HEK293 (cell line): ENCODE measurements around the gene SLC39A11.

Experiments
- CTCF ChIA-PET: fragments of 350-600 bp; formaldehyde crosslinking; extraction: SDS; loops from one replicate; lab custom pipeline; 2021; ENCODE audit warnings: antibody characterized with exemption; lab: Yijun Ruan, JAX
- POLR2A ChIA-PET: fragments of 300-600 bp; formaldehyde crosslinking; extraction: SDS; loops from one replicate; lab custom pipeline; 2020; ENCODE audit warnings: antibody characterized with exemption, inconsistent platforms; lab: Yijun Ruan, JAX
- H3K27ac ChIP-seq: fragments of 200-500 bp; sonication (Bioruptor generic); 2 replicates; pipeline ENCODE4 v1.5.1; 2014; ENCODE audit warnings: low read depth, low read length, control low read depth, inconsistent platforms; ENCODE audit errors: extremely low read depth
- H3K36me3 ChIP-seq, 2 experiments: fragments of 200-500 bp in 1 of 2; sonication (Bioruptor generic) in 1 of 2; 1 replicate in 1 of 2; 2 replicates in 1 of 2; pipeline ENCODE4 v1.5.1; 2014 to 2017; ENCODE audit warnings: inconsistent platforms in 2 of 2, low read length in 2 of 2; ENCODE audit not compliant: control insufficient read depth in 2 of 2, insufficient read depth in 1 of 2
- H3K4me1 ChIP-seq: fragments of 200-500 bp; sonication (Bioruptor generic); 2 replicates; pipeline ENCODE4 v1.5.1; 2014; ENCODE audit warnings: mild to moderate bottlenecking, low read length, inconsistent platforms; ENCODE audit not compliant: control insufficient read depth, insufficient read depth
- H3K4me3 ChIP-seq: 2 replicates; pipeline ENCODE4 v1.5.1; 2011; ENCODE audit warnings: low read depth, mild to moderate bottlenecking, control low read depth, low read length, moderate library complexity
- H3K9me3 ChIP-seq: fragments of 200-500 bp; sonication (Bioruptor generic); 2 replicates; pipeline ENCODE4 v1.5.1; 2014; ENCODE audit warnings: low read depth, low read length, inconsistent platforms; ENCODE audit not compliant: control insufficient read depth, insufficient read depth
- GLI2 ChIP-seq: fragments of 450-650 bp; formaldehyde crosslinking; IDR thresholded peaks from 2 replicates; pipeline ENCODE4; 2017; ENCODE audit warnings: missing biosample characterization, missing genetic modification characterization, low read depth, borderline replicate concordance
- KLF16 ChIP-seq: fragments of 450-650 bp; formaldehyde crosslinking; IDR thresholded peaks from 2 replicates; pipeline ENCODE4 v1.5.1; 2017; ENCODE audit warnings: missing biosample characterization, missing genetic modification characterization
- KLF9 ChIP-seq: fragments of 450-650 bp; formaldehyde crosslinking; IDR thresholded peaks from 2 replicates; pipeline ENCODE4 v1.5.1; 2016; ENCODE audit warnings: missing biosample characterization, missing genetic modification characterization, low read depth
- PRDM10 ChIP-seq: fragments of 450-650 bp; formaldehyde crosslinking; IDR thresholded peaks from 2 replicates; pipeline ENCODE4 v1.5.1; 2016; ENCODE audit warnings: missing biosample characterization, missing genetic modification characterization
- ZBTB17 ChIP-seq: fragments of 450-650 bp; formaldehyde crosslinking; IDR thresholded peaks from 2 replicates; pipeline ENCODE4 v1.5.1; 2016; ENCODE audit warnings: missing biosample characterization, missing genetic modification characterization
- ZBTB20 ChIP-seq: fragments of 450-650 bp; formaldehyde crosslinking; IDR thresholded peaks from 2 replicates; pipeline ENCODE4 v1.5.1; 2016; ENCODE audit warnings: missing biosample characterization, missing genetic modification characterization
- ZFP41 ChIP-seq: fragments of 450-650 bp; formaldehyde crosslinking; IDR thresholded peaks from 2 replicates; pipeline ENCODE4 v1.5.1; 2016; ENCODE audit warnings: missing biosample characterization, missing genetic modification characterization, borderline replicate concordance
- ZIC2 ChIP-seq: fragments of 450-650 bp; formaldehyde crosslinking; IDR thresholded peaks from 2 replicates; pipeline ENCODE4 v1.5.1; 2016; ENCODE audit warnings: missing biosample characterization, missing genetic modification characterization
- ZNF202 ChIP-seq: fragments of 450-650 bp; formaldehyde crosslinking; IDR thresholded peaks from 2 replicates; pipeline ENCODE4 v1.5.1; 2016; ENCODE audit warnings: missing biosample characterization, missing genetic modification characterization, borderline replicate concordance
- ZNF221 ChIP-seq: fragments of 450-650 bp; formaldehyde crosslinking; IDR thresholded peaks from 2 replicates; pipeline ENCODE4 v1.5.1; 2017; ENCODE audit warnings: missing biosample characterization, missing genetic modification characterization, borderline replicate concordance
- ZNF292 ChIP-seq: fragments of 450-650 bp; formaldehyde crosslinking; IDR thresholded peaks from 2 replicates; pipeline ENCODE4 v1.5.1; 2016; ENCODE audit warnings: low read depth, missing biosample characterization, missing genetic modification characterization, borderline replicate concordance
- ZNF404 ChIP-seq: fragments of 450-650 bp; formaldehyde crosslinking; IDR thresholded peaks from 2 replicates; pipeline ENCODE4 v1.5.1; 2017; ENCODE audit warnings: missing biosample characterization, missing genetic modification characterization
- ZNF423 ChIP-seq: fragments of 450-650 bp; formaldehyde crosslinking; IDR thresholded peaks from 2 replicates; pipeline ENCODE4 v1.5.1; 2016; ENCODE audit warnings: missing biosample characterization, missing genetic modification characterization
- ZNF670 ChIP-seq: fragments of 450-650 bp; formaldehyde crosslinking; IDR thresholded peaks from 2 replicates; pipeline ENCODE4 v1.5.1; 2016; ENCODE audit warnings: missing biosample characterization, missing genetic modification characterization, low read depth
- ZNF747 ChIP-seq: fragments of 450-650 bp; formaldehyde crosslinking; IDR thresholded peaks from 2 replicates; pipeline ENCODE4 v1.5.1; 2016; ENCODE audit warnings: missing biosample characterization, missing genetic modification characterization
- ZNF776 ChIP-seq: fragments of 450-650 bp; formaldehyde crosslinking; IDR thresholded peaks from 2 replicates; pipeline ENCODE4 v1.5.0; 2017; ENCODE audit warnings: missing biosample characterization, missing genetic modification characterization, borderline replicate concordance
- ZNF791 ChIP-seq: fragments of 450-650 bp; formaldehyde crosslinking; IDR thresholded peaks from 2 replicates; pipeline ENCODE4 v1.5.1; 2016; ENCODE audit warnings: missing biosample characterization, missing genetic modification characterization
- TF ChIP-seq, protein P1 (sequence below): fragments of 450-650 bp; IDR thresholded peaks from 2 replicates; pipeline ENCODE4 v1.5.1; 2018; ENCODE audit warnings: missing biosample characterization, missing genetic modification characterization
- TF ChIP-seq, protein P2 (sequence below): fragments of 450-650 bp; formaldehyde crosslinking; IDR thresholded peaks from 2 replicates; pipeline ENCODE4 v1.5.0; 2017; ENCODE audit warnings: missing biosample characterization, missing genetic modification characterization, borderline replicate concordance

SLC39A11 gene

DNA sequence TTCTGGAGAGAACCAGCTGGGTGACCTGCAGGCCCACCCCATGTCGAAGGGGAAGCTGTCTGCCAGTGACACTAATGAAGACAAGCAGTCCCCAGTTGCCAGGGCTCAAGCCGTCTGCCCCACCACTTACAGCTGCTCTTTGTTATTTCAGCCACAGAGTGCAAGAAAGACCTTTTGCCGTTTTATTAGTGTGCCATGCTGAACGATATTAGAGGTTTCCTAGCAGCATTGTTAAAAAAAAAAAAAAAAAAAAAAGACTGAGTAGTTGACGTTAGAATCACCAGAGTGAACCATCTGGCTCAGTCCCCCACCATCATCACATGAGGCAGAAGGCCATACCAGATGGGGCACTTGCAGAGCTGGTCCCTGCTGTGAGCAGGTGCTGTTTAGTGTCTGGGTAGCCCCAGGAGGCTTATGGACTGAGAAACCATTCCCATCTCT lies 26.5 kb upstream of the SLC39A11 start:
- TF ChIP-seq ZNF776 (tag by site-specific recombination) (no peak), ZNF747 (tag by site-specific recombination) (no peak), ZIC2 (tag by site-specific recombination) (peak; percentile 88), ZNF404 (tag by site-specific recombination) (no peak)
- CTCF ChIA-PET, result no interaction called here
- H3K9me3 ChIP-seq, result no peaks in the 10 kb centered on the region
- H3K4me1 ChIP-seq, result no peaks in the 10 kb centered on the region
- H3K36me3 ChIP-seq, result no peaks in the 10 kb centered on the region
- POLR2A ChIA-PET, result no interaction called here
- H3K4me3 ChIP-seq, result no peak overlapping the region
- H3K27ac ChIP-seq, result no peak overlapping the region

- CTCF ChIA-PET, result interaction anchor here (1.6 kb wide), 1 partner anchor 38 kb away, joined by 3 read pairs; no protein-coding TSS in a partner anchor
Measured at GRCh38 chr17:73118139-73118538, 25.7 kb upstream of the SLC39A11 start.

DNA sequence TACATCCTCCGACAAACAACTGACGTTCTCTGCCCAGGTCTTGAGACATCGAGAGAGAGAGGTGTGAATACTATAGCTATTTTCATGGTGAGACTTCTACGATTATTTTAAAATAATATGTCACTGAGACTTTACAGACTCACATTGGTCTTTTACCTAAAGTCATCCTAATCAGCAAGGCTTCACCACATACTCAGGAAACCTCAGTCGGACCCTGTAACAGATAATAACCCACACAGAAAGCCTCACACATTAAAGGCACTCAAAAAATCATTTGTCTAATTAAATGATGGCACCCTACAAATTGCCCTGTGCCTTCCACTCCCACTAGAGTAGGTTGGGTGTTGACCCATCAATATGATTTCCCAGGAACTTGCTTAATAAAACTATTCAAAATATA lies 19.8 kb upstream of the SLC39A11 start:
- H3K9me3 ChIP-seq, result no peaks in the 10 kb centered on the region
- H3K4me3 ChIP-seq, result no peak overlapping the region
- no peak for TF ChIP-seq ZNF423 (tag by site-specific recombination)
- TF ChIP-seq, protein P1, sequence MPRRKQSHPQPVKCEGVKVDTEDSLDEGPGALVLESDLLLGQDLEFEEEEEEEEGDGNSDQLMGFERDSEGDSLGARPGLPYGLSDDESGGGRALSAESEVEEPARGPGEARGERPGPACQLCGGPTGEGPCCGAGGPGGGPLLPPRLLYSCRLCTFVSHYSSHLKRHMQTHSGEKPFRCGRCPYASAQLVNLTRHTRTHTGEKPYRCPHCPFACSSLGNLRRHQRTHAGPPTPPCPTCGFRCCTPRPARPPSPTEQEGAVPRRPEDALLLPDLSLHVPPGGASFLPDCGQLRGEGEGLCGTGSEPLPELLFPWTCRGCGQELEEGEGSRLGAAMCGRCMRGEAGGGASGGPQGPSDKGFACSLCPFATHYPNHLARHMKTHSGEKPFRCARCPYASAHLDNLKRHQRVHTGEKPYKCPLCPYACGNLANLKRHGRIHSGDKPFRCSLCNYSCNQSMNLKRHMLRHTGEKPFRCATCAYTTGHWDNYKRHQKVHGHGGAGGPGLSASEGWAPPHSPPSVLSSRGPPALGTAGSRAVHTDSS (tag by site-specific recombination), result no peak
- no peak for TF ChIP-seq KLF16 (tag by site-specific recombination)
- TF ChIP-seq, protein P2, sequence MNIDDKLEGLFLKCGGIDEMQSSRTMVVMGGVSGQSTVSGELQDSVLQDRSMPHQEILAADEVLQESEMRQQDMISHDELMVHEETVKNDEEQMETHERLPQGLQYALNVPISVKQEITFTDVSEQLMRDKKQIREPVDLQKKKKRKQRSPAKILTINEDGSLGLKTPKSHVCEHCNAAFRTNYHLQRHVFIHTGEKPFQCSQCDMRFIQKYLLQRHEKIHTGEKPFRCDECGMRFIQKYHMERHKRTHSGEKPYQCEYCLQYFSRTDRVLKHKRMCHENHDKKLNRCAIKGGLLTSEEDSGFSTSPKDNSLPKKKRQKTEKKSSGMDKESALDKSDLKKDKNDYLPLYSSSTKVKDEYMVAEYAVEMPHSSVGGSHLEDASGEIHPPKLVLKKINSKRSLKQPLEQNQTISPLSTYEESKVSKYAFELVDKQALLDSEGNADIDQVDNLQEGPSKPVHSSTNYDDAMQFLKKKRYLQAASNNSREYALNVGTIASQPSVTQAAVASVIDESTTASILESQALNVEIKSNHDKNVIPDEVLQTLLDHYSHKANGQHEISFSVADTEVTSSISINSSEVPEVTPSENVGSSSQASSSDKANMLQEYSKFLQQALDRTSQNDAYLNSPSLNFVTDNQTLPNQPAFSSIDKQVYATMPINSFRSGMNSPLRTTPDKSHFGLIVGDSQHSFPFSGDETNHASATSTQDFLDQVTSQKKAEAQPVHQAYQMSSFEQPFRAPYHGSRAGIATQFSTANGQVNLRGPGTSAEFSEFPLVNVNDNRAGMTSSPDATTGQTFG (tag by site-specific recombination), result no peak
- no peak for TF ChIP-seq PRDM10 (tag by site-specific recombination)
- TF ChIP-seq ZFP41 (tag by site-specific recombination), result no peak
- TF ChIP-seq ZNF404 (tag by site-specific recombination), result no peak
- no peak for TF ChIP-seq ZNF791 (tag by site-specific recombination)
- H3K4me1 ChIP-seq, result no peaks in the 10 kb centered on the region
- H3K36me3 ChIP-seq, result no peaks in the 10 kb centered on the region
- H3K27ac ChIP-seq, result no peak overlapping the region
- CTCF ChIA-PET, result interaction anchor here (1.2 kb wide), 1 partner anchor 126 kb away, joined by 3 read pairs; no protein-coding TSS in a partner anchor
- POLR2A ChIA-PET, result no interaction called here

More at GRCh38 chr17:73118139-73118538, 25.7 kb upstream of the SLC39A11 start:
- TF ChIP-seq ZNF292 (tag by site-specific recombination), result no peak
- no peak for TF ChIP-seq ZBTB17
- no peak for TF ChIP-seq ZNF202 (tag by site-specific recombination)
- no peak for TF ChIP-seq ZNF221
- no peak for TF ChIP-seq KLF9 (tag by site-specific recombination)
- TF ChIP-seq GLI2, result no peak
- no peak for TF ChIP-seq ZBTB20 (tag by site-specific recombination)
- no peak for TF ChIP-seq ZNF670 (tag by site-specific recombination)
- no peak for TF ChIP-seq PRDM10 (tag by site-specific recombination)
- Histone ChIP-seq H3K27ac (no peak overlapping the region), H3K4me1 (no peaks in the 10 kb centered on the region), H3K36me3 (no peaks in the 10 kb centered on the region), H3K9me3 (no peaks in the 10 kb centered on the region), H3K4me3 (no peak overlapping the region)
- POLR2A ChIA-PET, result no interaction called here
